ENCODE measurements around the gene ASIC4.

DNA sequence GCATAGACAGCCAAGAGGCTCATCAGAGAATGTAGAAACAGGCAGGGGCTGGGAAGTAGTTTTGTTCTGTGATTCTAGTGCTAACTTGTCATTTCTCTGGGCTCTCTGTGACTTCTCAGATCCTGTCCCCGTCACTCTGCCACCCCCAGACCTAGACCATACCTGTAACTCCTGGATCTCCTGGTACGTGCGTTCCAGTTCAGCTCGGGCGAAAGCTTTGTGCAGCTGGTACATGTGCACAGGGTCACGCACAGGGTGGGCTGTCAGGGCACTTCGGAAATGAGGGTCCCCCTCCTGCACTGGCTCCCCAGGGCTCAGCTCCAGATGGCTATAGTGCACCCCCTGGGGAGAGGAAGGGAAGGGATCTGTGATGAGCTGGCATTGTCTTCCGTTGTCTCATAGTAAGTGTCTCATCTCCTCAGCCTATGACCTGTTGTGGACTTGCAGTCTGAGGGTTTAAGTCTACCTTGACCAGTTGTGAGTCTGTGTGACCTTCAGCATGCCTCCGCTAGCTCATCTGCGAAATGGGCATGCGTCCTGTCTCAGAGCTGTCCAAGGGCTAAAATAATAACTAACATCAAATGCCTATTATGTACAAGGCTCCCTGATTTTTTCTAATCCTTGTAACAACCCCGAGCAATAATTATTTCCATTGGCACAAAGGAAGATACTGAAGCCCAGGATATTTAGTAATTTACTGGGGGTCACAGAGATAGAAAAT is 26.7 kb downstream of the ASIC4 start:
- TF ChIP-seq, protein P1, sequence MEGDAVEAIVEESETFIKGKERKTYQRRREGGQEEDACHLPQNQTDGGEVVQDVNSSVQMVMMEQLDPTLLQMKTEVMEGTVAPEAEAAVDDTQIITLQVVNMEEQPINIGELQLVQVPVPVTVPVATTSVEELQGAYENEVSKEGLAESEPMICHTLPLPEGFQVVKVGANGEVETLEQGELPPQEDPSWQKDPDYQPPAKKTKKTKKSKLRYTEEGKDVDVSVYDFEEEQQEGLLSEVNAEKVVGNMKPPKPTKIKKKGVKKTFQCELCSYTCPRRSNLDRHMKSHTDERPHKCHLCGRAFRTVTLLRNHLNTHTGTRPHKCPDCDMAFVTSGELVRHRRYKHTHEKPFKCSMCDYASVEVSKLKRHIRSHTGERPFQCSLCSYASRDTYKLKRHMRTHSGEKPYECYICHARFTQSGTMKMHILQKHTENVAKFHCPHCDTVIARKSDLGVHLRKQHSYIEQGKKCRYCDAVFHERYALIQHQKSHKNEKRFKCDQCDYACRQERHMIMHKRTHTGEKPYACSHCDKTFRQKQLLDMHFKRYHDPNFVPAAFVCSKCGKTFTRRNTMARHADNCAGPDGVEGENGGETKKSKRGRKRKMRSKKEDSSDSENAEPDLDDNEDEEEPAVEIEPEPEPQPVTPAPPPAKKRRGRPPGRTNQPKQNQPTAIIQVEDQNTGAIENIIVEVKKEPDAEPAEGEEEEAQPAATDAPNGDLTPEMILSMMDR (IDR thresholded peaks at IDR 0.05; ENCODE audit: insufficient read depth, low read length) = no peak
- no peak for TF ChIP-seq POLR2AphosphoS5 (IDR thresholded peaks at IDR 0.05; ENCODE audit: low read depth)
- no peak for TF ChIP-seq GABPA (IDR thresholded peaks at IDR 0.05; ENCODE audit: low read depth)
- TF ChIP-seq REST (IDR thresholded peaks at IDR 0.05; ENCODE audit: insufficient replicate concordance, low read depth) = no peak

Measured in HL-60 (cell line).